ENCODE data around the gene DCTN1.

DNA sequence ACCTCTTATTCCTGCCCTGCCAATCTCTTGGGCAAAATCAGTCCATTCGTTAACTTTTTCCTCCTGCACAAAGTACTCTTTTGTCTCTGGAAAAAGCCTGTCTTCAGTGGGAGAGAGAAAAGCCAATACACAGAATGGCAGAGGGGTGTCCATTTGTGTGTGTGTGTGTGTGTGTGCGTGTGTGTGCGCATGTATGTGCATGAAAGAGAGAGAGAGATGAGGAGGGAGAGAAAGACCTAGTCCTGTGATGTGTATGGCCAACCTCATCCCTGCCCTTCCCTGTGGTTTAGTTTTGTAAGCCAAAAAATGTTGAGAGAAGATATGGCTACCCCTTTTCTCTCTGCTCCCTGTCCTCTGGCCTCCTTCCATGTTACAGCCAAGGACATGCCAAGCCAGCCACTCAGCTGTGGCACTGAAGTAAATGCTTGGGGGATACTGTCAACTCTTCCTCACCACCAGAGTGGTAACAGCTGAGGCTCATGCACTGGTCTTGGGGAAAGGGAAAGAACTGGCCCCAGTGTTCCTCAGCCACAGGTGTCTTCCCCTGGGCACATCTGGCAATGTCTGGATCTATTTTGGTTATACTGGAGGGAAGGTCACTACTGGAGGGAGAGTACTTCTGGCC is 47.4 kb downstream of the DCTN1 start:
- TF ChIP-seq CTCF (IDR thresholded peaks at IDR 0.05; ENCODE audit: extremely low read depth in 1 of 2, insufficient read depth in 1 of 2, low read depth in 1 of 2, low read length in 2 of 2) (no peak), JUN (IDR thresholded peaks at IDR 0.05; ENCODE audit: borderline replicate concordance, insufficient read depth, insufficient read length, low read depth) (no peak), POLR2AphosphoS5 (IDR thresholded peaks at IDR 0.05; ENCODE audit: insufficient read depth, low read depth, low read length) (no peak), POLR2A (IDR thresholded peaks at IDR 0.05; ENCODE audit: low read depth, low read length) (no peak), GATA2 (IDR thresholded peaks at IDR 0.05; ENCODE audit: insufficient read depth, insufficient read length, low read depth, low read length) (no peak)
- TF ChIP-seq, protein P1, sequence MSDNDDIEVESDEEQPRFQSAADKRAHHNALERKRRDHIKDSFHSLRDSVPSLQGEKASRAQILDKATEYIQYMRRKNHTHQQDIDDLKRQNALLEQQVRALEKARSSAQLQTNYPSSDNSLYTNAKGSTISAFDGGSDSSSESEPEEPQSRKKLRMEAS (IDR thresholded peaks at IDR 0.05; ENCODE audit: insufficient read depth, insufficient read length) = no peak
